Vagina (tissue), 2 donors: ENCODE measurements around the gene HDC.

ENCODE experiments used
- POLR2A ChIP-seq, 2 donors: fragments of 450-650 bp; IDR thresholded peaks; one replicate each; pipeline ENCODE4 v1.6.1; 2017; ENCODE audit warnings: antibody characterized with exemption in 2 of 2, mild to moderate bottlenecking in 2 of 2, moderate library complexity in 2 of 2
- POLR2AphosphoS5 ChIP-seq, 2 donors: sonication (generic); formaldehyde crosslinking; IDR thresholded peaks; one replicate each; pipeline ENCODE4 v1.9.0; 2017; ENCODE audit warnings: antibody characterized with exemption in 2 of 2, mild to moderate bottlenecking in 2 of 2, low read depth in 1 of 2; ENCODE audit not compliant: insufficient read depth in 1 of 2
- TF ChIP-seq, protein P1 (sequence below), 3 experiments: fragments of 450-650 bp in 2 of 3; fragments of 200-600 bp in 1 of 3; sonication (generic) in 1 of 3; IDR thresholded peaks; one replicate each; pipeline ENCODE4 v1.5.1; 2017 to 2019; ENCODE audit warnings: antibody characterized with exemption in 3 of 3, mild to moderate bottlenecking in 2 of 3, moderate library complexity in 2 of 3

DNA sequence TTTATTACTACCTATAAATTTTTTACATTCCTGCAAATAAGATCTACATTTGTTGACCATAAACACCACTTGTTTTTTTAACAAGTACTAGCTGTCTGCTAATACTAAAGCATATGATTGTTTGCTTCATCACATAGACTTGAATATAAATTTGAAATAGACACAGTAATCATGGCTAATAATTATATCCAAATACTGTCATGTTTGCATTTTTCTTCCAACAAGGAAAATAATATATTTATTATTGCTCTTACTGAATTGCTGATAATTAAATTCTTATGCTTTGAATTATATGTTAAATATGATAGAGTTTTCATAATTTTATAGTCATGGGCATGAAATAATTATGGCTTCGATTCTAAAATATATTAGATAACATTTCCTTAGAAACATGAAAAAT lies 40.5 kb downstream of the HDC start:
- TF ChIP-seq, protein P1, sequence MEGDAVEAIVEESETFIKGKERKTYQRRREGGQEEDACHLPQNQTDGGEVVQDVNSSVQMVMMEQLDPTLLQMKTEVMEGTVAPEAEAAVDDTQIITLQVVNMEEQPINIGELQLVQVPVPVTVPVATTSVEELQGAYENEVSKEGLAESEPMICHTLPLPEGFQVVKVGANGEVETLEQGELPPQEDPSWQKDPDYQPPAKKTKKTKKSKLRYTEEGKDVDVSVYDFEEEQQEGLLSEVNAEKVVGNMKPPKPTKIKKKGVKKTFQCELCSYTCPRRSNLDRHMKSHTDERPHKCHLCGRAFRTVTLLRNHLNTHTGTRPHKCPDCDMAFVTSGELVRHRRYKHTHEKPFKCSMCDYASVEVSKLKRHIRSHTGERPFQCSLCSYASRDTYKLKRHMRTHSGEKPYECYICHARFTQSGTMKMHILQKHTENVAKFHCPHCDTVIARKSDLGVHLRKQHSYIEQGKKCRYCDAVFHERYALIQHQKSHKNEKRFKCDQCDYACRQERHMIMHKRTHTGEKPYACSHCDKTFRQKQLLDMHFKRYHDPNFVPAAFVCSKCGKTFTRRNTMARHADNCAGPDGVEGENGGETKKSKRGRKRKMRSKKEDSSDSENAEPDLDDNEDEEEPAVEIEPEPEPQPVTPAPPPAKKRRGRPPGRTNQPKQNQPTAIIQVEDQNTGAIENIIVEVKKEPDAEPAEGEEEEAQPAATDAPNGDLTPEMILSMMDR (IDR thresholded peaks at IDR 0.05): no peak
- TF ChIP-seq POLR2A (IDR thresholded peaks at IDR 0.05): no peak
- TF ChIP-seq POLR2AphosphoS5 (IDR thresholded peaks at IDR 0.05; ENCODE audit: insufficient read depth in 1 of 2, low read depth in 1 of 2): no peak
